GM12878 (cell line): ENCODE results near the gene KDM8. TPM values are rescaled to one million over a fixed set of nuclear protein-coding genes. Genes with fewer than 3 reads are reported as not detected.

ENCODE experiments used
- ATAC-seq: fragments of 200-7000 bp; cut with Tn5 transposase; 3 replicates; pipeline ENCODE4 v1.9.1; 2020; ENCODE audit warnings: mild to moderate bottlenecking, moderate library complexity
- BruUV-seq: library from RNA; stranded (reverse); fragments of 400-500 nt; replicated peaks from 2 replicates; lab custom pipeline; 2021; lab: Mats Ljungman, UMichigan
- CTCF ChIA-PET: fragments of 300-600 bp; sonication (Branson Sonifier 250); formaldehyde crosslinking; extraction: SDS; loops from one replicate; lab custom pipeline; 2021; ENCODE audit warnings: inconsistent platforms; lab: Yijun Ruan, JAX
- POLR2A ChIA-PET: fragments of 350-600 bp; formaldehyde crosslinking; extraction: SDS; loops from one replicate; lab custom pipeline; 2021; ENCODE audit warnings: inconsistent platforms; lab: Charles Lee
- RAD21 ChIA-PET: fragments of 300-600 bp; sonication (Branson Sonifier 250); formaldehyde crosslinking; loops from one replicate; lab custom pipeline; 2023; ENCODE audit warnings: antibody characterized with exemption; ENCODE audit not compliant: unreplicated experiment; lab: Charles Lee
- SMC1A ChIA-PET: fragments of 300-600 bp; sonication (Branson Sonifier 250); formaldehyde crosslinking; loops from one replicate; lab custom pipeline; 2023; ENCODE audit not compliant: unreplicated experiment, uncharacterized antibody; lab: Charles Lee
- DNase-seq: peaks from one replicate; pipeline ENCODE4 v3.0.0-alpha.2; 2011; ENCODE audit warnings: low read depth, low spot score
- FAIRE-seq: peaks from 3 replicates; lab custom pipeline; 2011; peaks lifted over from hg19 to GRCh38; lab: Jason Lieb, UNC
- H2AFZ ChIP-seq: 2 replicates; pipeline ENCODE4 v1.6.0; 2011; ENCODE audit warnings: low read depth, low read length, control low read depth; ENCODE audit not compliant: control insufficient read depth
- H3K27ac ChIP-seq: 2 replicates; pipeline ENCODE4 v1.5.1; 2011; ENCODE audit warnings: control low read depth; ENCODE audit not compliant: control insufficient read depth, insufficient read depth
- H3K27me3 ChIP-seq, 2 experiments: replicated peaks in 1 of 2; 2 replicates each; pipeline versions ENCODE4 v1.6.0 to v1.6.1; 2011; ENCODE audit warnings: low read length in 1 of 2; ENCODE audit not compliant: control insufficient read depth in 2 of 2, insufficient read depth in 2 of 2
- H3K36me3 ChIP-seq, 2 experiments: 2 replicates each; pipeline ENCODE4 v1.5.1; 2011; ENCODE audit warnings: low read length in 1 of 2; ENCODE audit not compliant: control insufficient read depth in 2 of 2, insufficient read depth in 2 of 2
- H3K4me1 ChIP-seq: 2 replicates; pipeline ENCODE4 v1.6.1; 2011; ENCODE audit warnings: mild to moderate bottlenecking, low read length, moderate library complexity, mixed read lengths; ENCODE audit not compliant: control insufficient read depth, insufficient read depth
- H3K4me2 ChIP-seq: 2 replicates; pipeline ENCODE4 v1.6.0; 2011; ENCODE audit warnings: control low read depth; ENCODE audit not compliant: control insufficient read depth, insufficient read depth
- H3K4me3 ChIP-seq: fragments of 200-600 bp; sonication (generic); 2 replicates; pipeline ENCODE4 v1.5.1; 2016
- H3K79me2 ChIP-seq: 2 replicates; pipeline ENCODE4 v1.6.0; 2011; ENCODE audit warnings: low read length; ENCODE audit not compliant: control insufficient read depth, insufficient read depth
- H3K9ac ChIP-seq: 2 replicates; pipeline ENCODE4 v1.8.0; 2011; ENCODE audit warnings: low read length, control low read depth, mixed read lengths; ENCODE audit not compliant: control insufficient read depth, insufficient read depth
- H3K9me3 ChIP-seq: replicated peaks from 3 replicates; pipeline ENCODE4 v1.5.1; 2011; ENCODE audit warnings: mild to moderate bottlenecking, low read length; ENCODE audit not compliant: control insufficient read depth, insufficient read depth
- H4K20me1 ChIP-seq: 2 replicates; pipeline ENCODE4 v1.6.0; 2011; ENCODE audit not compliant: control insufficient read depth, insufficient read depth
- ETV6 ChIP-seq, 2 experiments: fragments of 450-650 bp in 1 of 2; IDR thresholded peaks in 1 of 2; conservative IDR thresholded peaks in 1 of 2; 2 replicates each; pipeline ENCODE4 v1.6.1; 2014; ENCODE audit warnings: antibody characterized with exemption in 1 of 2, borderline replicate concordance in 1 of 2, low read depth in 1 of 2, mild to moderate bottlenecking in 1 of 2, moderate library complexity in 1 of 2
- KDM1A ChIP-seq: fragments of 200-600 bp; sonication (generic); IDR thresholded peaks from 2 replicates; pipeline ENCODE4 v1.6.1; 2016; ENCODE audit warnings: borderline replicate concordance
- MTA2 ChIP-seq: fragments of 450-650 bp; IDR thresholded peaks from 2 replicates; pipeline ENCODE4 v1.6.1; 2016; ENCODE audit warnings: low read depth, mild to moderate bottlenecking, moderate library complexity
- ZBED1 ChIP-seq: IDR thresholded peaks from 2 replicates; pipeline ENCODE4 v1.6.1; 2016; ENCODE audit warnings: borderline replicate concordance
- ZNF217 ChIP-seq: fragments of 450-650 bp; IDR thresholded peaks from 2 replicates; pipeline ENCODE4 v1.6.1; 2017; ENCODE audit warnings: antibody characterized with exemption, mild to moderate bottlenecking
- ZZZ3 ChIP-seq: IDR thresholded peaks from 2 replicates; pipeline ENCODE4 v1.6.1; 2011; ENCODE audit warnings: low read depth; ENCODE audit not compliant: control insufficient read depth, insufficient read length
- WGBS: methylation state at CpG from one replicate; pipeline ENCODE4 v1.1.6; 2016; ENCODE audit warnings: low lambda C conversion rate; ENCODE audit not compliant: insufficient replicate concordance, insufficient coverage; ENCODE audit errors: missing lambda C conversion rate; 5-methylcytosine and 5-hydroxymethylcytosine counted together
- in situ Hi-C: fragments of 300-500 bp; cut with MboI; formaldehyde crosslinking; loops from 9 replicates; pipeline ENCODE4 v1.14.3; 2018; ENCODE audit warnings: mixed read lengths
- intact Hi-C: fragments of 100-400 bp; cut with micrococcal nuclease; formaldehyde crosslinking; loops from one replicate; pipeline ENCODE4 v1.14.2; 2022; ENCODE audit not compliant: unreplicated experiment
- polyA plus RNA-seq, 11 experiments: library from polyadenylated mRNA; depleted of rRNA in 4 of 11; unstranded in 6 of 11; stranded (reverse) in 5 of 11; fragments of >200 nt; fragmentation: Nextera tagmentation in 4 of 11; fragmentation: Illumina TruSeq in 1 of 11; extraction: Ambion mirVana in 4 of 11; extraction: Trizol in 1 of 11; gene quantifications; 1 replicate in 1 of 11; 2 replicates in 10 of 11; pipeline versions ENCODE4 v1.2.1 to v1.2.3, GENCODE V29; 2011 to 2016; ENCODE audit warnings: inconsistent platforms in 2 of 11, missing spikeins in 2 of 11, low read depth in 1 of 11
- total RNA-seq, 4 experiments: library from RNA; depleted of rRNA in 3 of 4; stranded (reverse); fragments of >200 nt in 3 of 4; fragmentation: Illumina TruSeq in 1 of 4; extraction: Trizol in 1 of 4; gene quantifications; 2 replicates each; pipeline versions ENCODE4 v1.2.1 to v1.2.3, GENCODE V29; 2013 to 2021
- TF ChIP-seq, protein P1 (sequence below): fragments of 450-650 bp; IDR thresholded peaks from 2 replicates; pipeline ENCODE4 v1.6.1; 2016; ENCODE audit warnings: mild to moderate bottlenecking
- TF ChIP-seq, protein P2 (sequence below): fragments of 450-650 bp; formaldehyde crosslinking; IDR thresholded peaks from 2 replicates; pipeline ENCODE4 v1.4.0; 2022; ENCODE audit warnings: mild to moderate bottlenecking, moderate library complexity

The KDM8 gene
- total and polyA plus RNA-seq, 10 of the 15 experiments (the other 5 are each of a cell fraction or from before 2014, with no cell fraction given), result 0.79 to 8.9 (median 5.8) TPM

DNA sequence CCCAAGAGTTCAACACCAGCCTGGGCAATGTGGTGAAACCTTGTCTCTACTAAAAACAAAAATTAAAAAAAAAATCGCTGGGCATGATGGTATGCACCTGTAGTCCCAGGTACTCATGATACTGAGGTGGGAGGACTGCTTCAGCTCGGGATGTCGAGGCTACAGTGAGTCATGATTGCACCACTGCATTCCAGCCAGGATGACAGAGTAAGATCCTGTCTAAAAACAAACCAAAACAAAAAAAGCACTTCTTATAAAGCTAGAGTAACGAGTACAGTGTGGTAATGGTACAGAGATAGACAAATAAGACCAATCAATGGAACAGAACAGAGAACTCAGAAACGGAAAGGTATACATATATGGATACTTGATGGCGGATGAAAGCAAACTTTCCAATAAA lies 60.8 kb downstream of the KDM8 start:
- no peaks in the 10 kb centered on the region for H4K20me1 ChIP-seq
- ChIA-PET SMC1A (interaction anchor here (0.7 to 2.9 kb wide), 9 partner anchors 11 to 54 kb away, joined by 3 to 18 read pairs (median 5); no protein-coding TSS in a partner anchor), CTCF (interaction anchor here (1.0 to 7.2 kb wide), 5 partner anchors 10 to 84 kb away, joined by 4 to 42 read pairs (median 7); no protein-coding TSS in a partner anchor), RAD21 (interaction anchor here (1.9 to 3.3 kb wide), 3 partner anchors 10 kb away, joined by 7 to 23 read pairs (median 9); no protein-coding TSS in a partner anchor), POLR2A (interaction anchor here (2.9 kb wide), 1 partner anchor 28 kb away, joined by 10 read pairs; no protein-coding TSS in a partner anchor)
- no peak overlapping the region for H3K4me3 ChIP-seq
- TF ChIP-seq, protein P1, sequence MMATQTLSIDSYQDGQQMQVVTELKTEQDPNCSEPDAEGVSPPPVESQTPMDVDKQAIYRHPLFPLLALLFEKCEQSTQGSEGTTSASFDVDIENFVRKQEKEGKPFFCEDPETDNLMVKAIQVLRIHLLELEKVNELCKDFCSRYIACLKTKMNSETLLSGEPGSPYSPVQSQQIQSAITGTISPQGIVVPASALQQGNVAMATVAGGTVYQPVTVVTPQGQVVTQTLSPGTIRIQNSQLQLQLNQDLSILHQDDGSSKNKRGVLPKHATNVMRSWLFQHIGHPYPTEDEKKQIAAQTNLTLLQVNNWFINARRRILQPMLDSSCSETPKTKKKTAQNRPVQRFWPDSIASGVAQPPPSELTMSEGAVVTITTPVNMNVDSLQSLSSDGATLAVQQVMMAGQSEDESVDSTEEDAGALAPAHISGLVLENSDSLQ, result no peak
- TF ChIP-seq MTA2 (no peak), ZNF217 (no peak), KDM1A (no peak), ETV6 (conservative IDR thresholded peaks at IDR 0.05 in 1 of 2, IDR thresholded peaks at IDR 0.05 in 1 of 2; ENCODE audit: borderline replicate concordance in 1 of 2, low read depth in 1 of 2) (no peak), ZZZ3 (no peak), ZBED1 (no peak)
- TF ChIP-seq, protein P2, sequence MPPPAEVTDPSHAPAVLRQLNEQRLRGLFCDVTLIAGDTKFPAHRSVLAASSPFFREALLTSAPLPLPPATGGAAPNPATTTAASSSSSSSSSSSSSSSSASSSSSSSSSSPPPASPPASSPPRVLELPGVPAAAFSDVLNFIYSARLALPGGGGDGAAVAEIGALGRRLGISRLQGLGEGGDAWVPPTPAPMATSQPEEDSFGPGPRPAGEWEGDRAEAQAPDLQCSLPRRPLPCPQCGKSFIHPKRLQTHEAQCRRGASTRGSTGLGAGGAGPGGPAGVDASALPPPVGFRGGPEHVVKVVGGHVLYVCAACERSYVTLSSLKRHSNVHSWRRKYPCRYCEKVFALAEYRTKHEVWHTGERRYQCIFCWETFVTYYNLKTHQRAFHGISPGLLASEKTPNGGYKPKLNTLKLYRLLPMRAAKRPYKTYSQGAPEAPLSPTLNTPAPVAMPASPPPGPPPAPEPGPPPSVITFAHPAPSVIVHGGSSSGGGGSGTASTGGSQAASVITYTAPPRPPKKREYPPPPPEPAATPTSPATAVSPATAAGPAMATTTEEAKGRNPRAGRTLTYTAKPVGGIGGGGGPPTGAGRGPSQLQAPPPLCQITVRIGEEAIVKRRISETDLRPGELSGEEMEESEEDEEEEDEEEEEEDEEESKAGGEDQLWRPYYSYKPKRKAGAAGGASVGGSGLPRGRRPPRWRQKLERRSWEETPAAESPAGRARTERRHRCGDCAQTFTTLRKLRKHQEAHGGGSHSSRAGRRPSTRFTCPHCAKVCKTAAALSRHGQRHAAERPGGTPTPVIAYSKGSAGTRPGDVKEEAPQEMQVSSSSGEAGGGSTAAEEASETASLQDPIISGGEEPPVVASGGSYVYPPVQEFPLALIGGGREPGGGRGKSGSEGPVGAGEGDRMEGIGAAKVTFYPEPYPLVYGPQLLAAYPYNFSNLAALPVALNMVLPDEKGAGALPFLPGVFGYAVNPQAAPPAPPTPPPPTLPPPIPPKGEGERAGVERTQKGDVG (CRISPR knock-in tag), result no peak
- in situ Hi-C loops, result no loop called here
- H3K4me2 ChIP-seq, result no peak overlapping the region
- no peak for ATAC-seq
- intact Hi-C loops, result no loop called here
- peaks cover 7% of the 10 kb centered on the region for H3K79me2 ChIP-seq
- H3K4me1 ChIP-seq, result no peaks in the 10 kb centered on the region; the same call in 1 of the 2 replicates
- no peak overlapping the region for H3K9ac ChIP-seq
- H3K36me3 ChIP-seq, result peaks cover 0 to 3% of the 10 kb centered on the region in 2 experiments; a peak in 1 of 4 replicates
- H3K27ac ChIP-seq, result no peak overlapping the region
- no peaks in the 10 kb centered on the region for H3K9me3 ChIP-seq
- no peak for DNase-seq
- BruUV-seq, result no TSS peak
- no peak for FAIRE-seq
- no peaks in the 10 kb centered on the region for H3K27me3 ChIP-seq
- WGBS, result 79% methylated on average over 6 of the region's 6 CpGs
- H2AFZ ChIP-seq, result no peak overlapping the region
